ENCODE results near the gene MRPS23.

The MRPS23 gene

DNA sequence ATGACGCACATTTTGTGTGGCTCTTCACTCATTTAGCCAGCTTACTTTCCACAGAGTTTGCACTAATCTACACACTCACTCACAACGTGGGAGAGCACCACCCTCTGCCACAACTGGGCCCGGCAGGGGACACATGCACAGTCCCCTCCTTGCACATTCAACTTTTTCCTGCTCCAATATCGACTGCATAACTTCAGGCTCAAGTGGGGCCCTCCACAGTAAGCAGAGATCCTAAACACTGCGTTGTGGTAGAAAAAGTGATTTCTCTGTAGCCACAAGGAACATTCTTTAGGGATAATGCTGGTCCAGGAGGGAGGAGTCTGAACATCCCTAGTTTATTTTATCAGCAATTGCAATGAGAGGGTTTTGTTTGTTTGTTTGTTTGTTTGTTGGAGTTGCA, 40.0 kb downstream of the MRPS23 start:
- H3K4me3 ChIP-seq (ENCODE audit: low read depth, low read length), result no peak overlapping the region
- TF ChIP-seq, protein P1, sequence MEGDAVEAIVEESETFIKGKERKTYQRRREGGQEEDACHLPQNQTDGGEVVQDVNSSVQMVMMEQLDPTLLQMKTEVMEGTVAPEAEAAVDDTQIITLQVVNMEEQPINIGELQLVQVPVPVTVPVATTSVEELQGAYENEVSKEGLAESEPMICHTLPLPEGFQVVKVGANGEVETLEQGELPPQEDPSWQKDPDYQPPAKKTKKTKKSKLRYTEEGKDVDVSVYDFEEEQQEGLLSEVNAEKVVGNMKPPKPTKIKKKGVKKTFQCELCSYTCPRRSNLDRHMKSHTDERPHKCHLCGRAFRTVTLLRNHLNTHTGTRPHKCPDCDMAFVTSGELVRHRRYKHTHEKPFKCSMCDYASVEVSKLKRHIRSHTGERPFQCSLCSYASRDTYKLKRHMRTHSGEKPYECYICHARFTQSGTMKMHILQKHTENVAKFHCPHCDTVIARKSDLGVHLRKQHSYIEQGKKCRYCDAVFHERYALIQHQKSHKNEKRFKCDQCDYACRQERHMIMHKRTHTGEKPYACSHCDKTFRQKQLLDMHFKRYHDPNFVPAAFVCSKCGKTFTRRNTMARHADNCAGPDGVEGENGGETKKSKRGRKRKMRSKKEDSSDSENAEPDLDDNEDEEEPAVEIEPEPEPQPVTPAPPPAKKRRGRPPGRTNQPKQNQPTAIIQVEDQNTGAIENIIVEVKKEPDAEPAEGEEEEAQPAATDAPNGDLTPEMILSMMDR (IDR thresholded peaks at IDR 0.05; ENCODE audit: control insufficient read depth, extremely low read depth, insufficient read depth), result no peak
- no peak for DNase-seq (ENCODE audit: low read depth)

DNA sequence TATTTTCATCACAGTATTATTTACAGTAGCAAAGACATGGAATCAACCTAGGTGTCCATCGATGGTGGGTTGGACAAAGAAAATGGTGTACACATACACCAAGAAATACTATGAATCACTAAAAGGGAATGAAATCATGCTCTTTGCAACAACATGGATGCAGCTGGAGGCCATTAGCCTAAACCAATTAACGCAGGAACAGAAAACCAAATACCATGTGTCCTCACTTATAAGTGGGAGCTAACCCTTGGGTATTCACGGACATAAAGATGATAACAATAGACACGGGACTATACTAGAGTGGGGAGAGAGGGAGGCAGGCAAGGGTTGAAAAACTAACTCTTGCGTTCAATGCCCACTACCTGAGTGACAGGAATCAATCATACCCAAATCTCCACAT, 41.0 kb downstream of the MRPS23 start:
- no peak overlapping the region for H3K4me3 ChIP-seq (ENCODE audit: low read depth, low read length)
- TF ChIP-seq, protein P1 (IDR thresholded peaks at IDR 0.05; ENCODE audit: control insufficient read depth, extremely low read depth, insufficient read depth), result no peak
- no peak for DNase-seq (ENCODE audit: low read depth)

GRCh38 chr17:57806167-57806830, 43.5 kb downstream of the MRPS23 start:
- DNase-seq (ENCODE audit: low read depth), result no peak
- H3K4me3 ChIP-seq (ENCODE audit: low read depth, low read length), result no peak overlapping the region
- TF ChIP-seq, protein P1 (IDR thresholded peaks at IDR 0.05; ENCODE audit: control insufficient read depth, extremely low read depth, insufficient read depth), result no peak

DNA sequence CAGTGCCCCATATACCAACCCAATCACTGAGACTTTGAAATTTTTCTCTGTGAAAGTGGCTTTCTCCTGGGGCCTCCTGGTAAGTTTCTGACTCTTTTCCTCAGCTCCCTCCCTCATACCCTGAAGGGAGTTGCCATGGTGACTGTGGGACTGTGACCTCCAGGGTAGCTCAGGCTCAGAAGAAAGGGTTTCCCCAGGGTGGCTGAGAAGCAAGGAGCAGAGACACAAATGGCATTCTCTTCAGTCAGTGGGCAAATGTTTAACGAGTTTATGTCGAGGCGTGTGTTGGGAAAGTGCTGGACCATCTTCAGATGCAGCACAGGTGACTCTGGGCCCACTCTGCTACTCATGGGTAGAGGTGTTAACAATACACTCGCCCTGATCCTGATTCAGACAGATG, 46.8 kb downstream of the MRPS23 start:
- TF ChIP-seq, protein P1 (IDR thresholded peaks at IDR 0.05; ENCODE audit: control insufficient read depth, extremely low read depth, insufficient read depth), result no peak
- H3K4me3 ChIP-seq (ENCODE audit: low read depth, low read length), result no peak overlapping the region
- DNase-seq (ENCODE audit: low read depth), result no peak

DNA sequence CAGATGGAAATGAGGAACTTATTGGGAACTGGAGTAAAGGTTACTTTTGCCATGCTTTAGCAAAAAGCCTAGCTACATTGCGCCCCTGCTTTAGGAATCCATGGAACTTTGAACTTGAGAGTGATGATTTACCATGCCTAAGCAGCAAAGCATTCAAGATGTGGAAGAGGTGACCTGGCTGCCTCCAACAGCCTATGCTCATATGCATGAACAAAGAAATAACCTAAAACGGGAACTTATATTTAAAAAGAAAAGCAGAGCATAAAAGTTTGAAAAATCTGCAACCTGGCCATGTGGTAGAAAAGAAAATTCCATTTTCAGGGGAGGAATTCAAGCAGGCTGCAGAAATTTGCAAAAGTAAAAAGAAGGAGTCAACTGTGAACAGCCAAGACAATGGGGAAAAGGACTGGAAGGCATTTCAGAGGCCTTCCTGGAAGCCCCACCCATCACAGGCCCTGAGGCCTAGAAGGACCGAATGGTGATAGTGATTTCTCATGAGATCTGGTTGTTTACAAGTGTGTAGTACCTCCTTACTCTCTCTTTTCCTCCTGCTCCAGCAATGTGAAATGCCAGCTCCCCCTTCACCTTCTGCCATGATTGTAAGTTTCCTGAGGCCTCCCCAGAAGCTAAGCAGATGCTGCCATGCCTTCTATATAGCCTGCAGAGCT, 48.7 kb downstream of the MRPS23 start:
- no peak overlapping the region for H3K4me3 ChIP-seq (ENCODE audit: low read depth, low read length)
- TF ChIP-seq, protein P1 (IDR thresholded peaks at IDR 0.05; ENCODE audit: control insufficient read depth, extremely low read depth, insufficient read depth), result no peak
- DNase-seq (ENCODE audit: low read depth), result no peak

- TF ChIP-seq, protein P1 (IDR thresholded peaks at IDR 0.05; ENCODE audit: control insufficient read depth, extremely low read depth, insufficient read depth), result no peak
- DNase-seq (ENCODE audit: low read depth), result no peak
- H3K4me3 ChIP-seq (ENCODE audit: low read depth, low read length), result no peak overlapping the region
Measured at GRCh38 chr17:57794841-57795240, 55.0 kb downstream of the MRPS23 start.

All from LNCaP clone FGC (cell line).